SK-N-SH (cell line): ENCODE results near the gene TTC39A. TPM values are rescaled to one million over a fixed set of nuclear protein-coding genes. Genes with fewer than 3 reads are reported as not detected.

Experiments used
- CTCF ChIA-PET: fragments of 300-600, 350-600 bp; formaldehyde crosslinking; extraction: SDS; loops from one replicate; lab custom pipeline; 2021; lab: Yijun Ruan, JAX
- POLR2A ChIA-PET: fragments of 350-600 bp; sonication (Branson Sonifier 250); formaldehyde crosslinking; extraction: SDS; loops from one replicate; lab custom pipeline; 2020; ENCODE audit warnings: antibody characterized with exemption, inconsistent platforms; lab: Yijun Ruan, JAX
- DNase-seq: peaks from one replicate; pipeline ENCODE4 v3.0.0; 2012
- H2AFZ ChIP-seq: fragments of 200-600 bp; sonication (generic); 2 replicates; pipeline ENCODE4 v1.8.1; 2016; ENCODE audit warnings: antibody characterized with exemption, mild to moderate bottlenecking, low read depth
- H3F3A ChIP-seq: fragments of 200-600 bp; sonication (generic); replicated peaks from 2 replicates; pipeline ENCODE3; 2016; ENCODE audit warnings: antibody characterized with exemption, mild to moderate bottlenecking; ENCODE audit not compliant: insufficient read depth
- H3K27ac ChIP-seq, 2 experiments: fragments of 200-500 bp in 1 of 2; fragments of 200-600 bp in 1 of 2; sonication (Bioruptor generic) in 1 of 2; sonication (generic), shearing (Covaris generic) in 1 of 2; 2 replicates each; pipeline versions ENCODE4 v1.5.1 to v1.6.1; 2014 to 2016; ENCODE audit warnings: low read depth in 2 of 2, inconsistent platforms in 1 of 2, low read length in 1 of 2, mild to moderate bottlenecking in 1 of 2, mixed read lengths in 1 of 2
- H3K27me3 ChIP-seq: fragments of 200-600 bp; sonication (generic), shearing (Covaris generic); 2 replicates; pipeline ENCODE4 v1.6.1; 2016; ENCODE audit warnings: mixed run types; ENCODE audit not compliant: insufficient read depth
- H3K36me3 ChIP-seq, 2 experiments: fragments of 200-500 bp in 1 of 2; fragments of 200-600 bp in 1 of 2; sonication (Bioruptor generic) in 1 of 2; sonication (generic) in 1 of 2; replicated peaks in 1 of 2; 2 replicates each; pipeline versions ENCODE3 to v1.5.1; 2014 to 2016; ENCODE audit warnings: low read length in 1 of 2, mild to moderate bottlenecking in 1 of 2; ENCODE audit not compliant: insufficient read depth in 2 of 2, control insufficient read depth in 1 of 2
- H3K4me1 ChIP-seq, 2 experiments: fragments of 200-500 bp in 1 of 2; fragments of 200-600 bp in 1 of 2; sonication (Bioruptor generic) in 1 of 2; sonication (generic), shearing (Covaris generic) in 1 of 2; 2 replicates each; pipeline versions ENCODE4 v1.5.1 to v1.6.1; 2014 to 2016; ENCODE audit warnings: low read depth in 1 of 2, low read length in 1 of 2, mixed run types in 1 of 2; ENCODE audit not compliant: insufficient read depth in 2 of 2, control insufficient read depth in 1 of 2
- H3K4me2 ChIP-seq: fragments of 200-600 bp; sonication (generic), shearing (Covaris generic); 2 replicates; pipeline ENCODE4 v1.6.1; 2017; ENCODE audit warnings: mixed run types
- H3K4me3 ChIP-seq, 2 experiments: fragments of 200-500 bp in 1 of 2; fragments of 200-600 bp in 1 of 2; sonication (Bioruptor generic) in 1 of 2; sonication (generic), shearing (Covaris generic) in 1 of 2; 2 replicates each; pipeline versions ENCODE4 v1.5.1 to v1.8.1; 2014 to 2016; ENCODE audit warnings: low read depth in 2 of 2, inconsistent platforms in 1 of 2, low read length in 1 of 2, mild to moderate bottlenecking in 1 of 2, mixed read lengths in 1 of 2, moderate library complexity in 1 of 2
- H3K79me2 ChIP-seq: fragments of 200-600 bp; sonication (generic); 2 replicates; pipeline ENCODE4 v1.8.1; 2017; ENCODE audit warnings: mild to moderate bottlenecking; ENCODE audit not compliant: insufficient read depth
- H3K9ac ChIP-seq: fragments of 200-600 bp; sonication (generic); 2 replicates; pipeline ENCODE4 v1.6.1; 2017; ENCODE audit warnings: mixed run types
- H3K9me2 ChIP-seq: fragments of 200-600 bp; sonication (generic); 2 replicates; pipeline ENCODE4 v1.6.1; 2017; ENCODE audit warnings: mixed run types
- H3K9me3 ChIP-seq: fragments of 200-600 bp; sonication (generic); 2 replicates; pipeline ENCODE4 v1.6.1; 2017; ENCODE audit warnings: mixed run types, mild to moderate bottlenecking, moderate library complexity
- H4K20me1 ChIP-seq: fragments of 200-600 bp; sonication (generic); 2 replicates; pipeline ENCODE4 v1.6.1; 2017; ENCODE audit warnings: mild to moderate bottlenecking, mixed run types; ENCODE audit not compliant: insufficient read depth
- ELF1 ChIP-seq: IDR thresholded peaks from 2 replicates; pipeline ENCODE4 v1.4.0; 2012
- EP300 ChIP-seq, 2 experiments: IDR thresholded peaks; 2 replicates each; pipeline versions ENCODE4 v1.4.0 to v1.6.1; 2012; ENCODE audit warnings: borderline replicate concordance in 1 of 2, low read depth in 1 of 2, low read length in 1 of 2
- GABPA ChIP-seq: IDR thresholded peaks from 2 replicates; pipeline ENCODE4 v1.4.0; 2012; ENCODE audit warnings: low read depth, mild to moderate bottlenecking
- MXI1 ChIP-seq: IDR thresholded peaks from 2 replicates; pipeline ENCODE4 v1.6.1; 2012; ENCODE audit warnings: mild to moderate bottlenecking, low read depth, low read length, improper control_type of control experiment
- NRF1 ChIP-seq: IDR thresholded peaks from 2 replicates; pipeline ENCODE4 v1.6.1; 2012; ENCODE audit warnings: low read depth, mild to moderate bottlenecking, low read length
- SIN3A ChIP-seq: IDR thresholded peaks from 2 replicates; pipeline ENCODE4 v1.6.1; 2012; ENCODE audit warnings: low read depth, mild to moderate bottlenecking, low read length, moderate library complexity, borderline replicate concordance
- SMC3 ChIP-seq: IDR thresholded peaks from 2 replicates; pipeline ENCODE4 v1.6.1; 2012; ENCODE audit warnings: low read depth, low read length, improper control_type of control experiment
- YY1 ChIP-seq: IDR thresholded peaks from 2 replicates; pipeline ENCODE4 v1.4.0; 2012; ENCODE audit warnings: low read depth, mild to moderate bottlenecking
- WGBS: methylation state at CpG from one replicate; pipeline ENCODE4 v1.1.6; 2017; ENCODE audit warnings: low lambda C conversion rate; 5-methylcytosine and 5-hydroxymethylcytosine counted together
- polyA plus RNA-seq, 3 experiments: library from polyadenylated mRNA; depleted of rRNA; stranded (reverse); fragments of >200 nt; gene quantifications; 2 replicates each; pipeline ENCODE4 v1.2.3, GENCODE V29; 2012
- TF ChIP-seq, protein P1 (sequence below): IDR thresholded peaks from 2 replicates; pipeline ENCODE4 v1.4.0; 2012; ENCODE audit warnings: low read depth, borderline replicate concordance
- TF ChIP-seq, protein P2 (sequence below): fragments of 150-350 bp; IDR thresholded peaks from 2 replicates; pipeline ENCODE4 v1.6.1; 2016; ENCODE audit warnings: mild to moderate bottlenecking, low read depth, low read length
- TF ChIP-seq, protein P3 (sequence below): IDR thresholded peaks from 2 replicates; pipeline ENCODE4 v1.4.0; 2012; ENCODE audit warnings: low read depth
- TF ChIP-seq, protein P4 (sequence below): IDR thresholded peaks from 2 replicates; pipeline ENCODE4; 2012
- TF ChIP-seq, protein P5 (sequence below): IDR thresholded peaks from 2 replicates; pipeline ENCODE4 v1.6.1; 2012; ENCODE audit warnings: mild to moderate bottlenecking, low read depth, low read length, moderate library complexity

Gene TTC39A
- polyA plus RNA-seq, 1 of the 3 experiments (the other 2 are of a cell fraction): 0.97 TPM

DNA sequence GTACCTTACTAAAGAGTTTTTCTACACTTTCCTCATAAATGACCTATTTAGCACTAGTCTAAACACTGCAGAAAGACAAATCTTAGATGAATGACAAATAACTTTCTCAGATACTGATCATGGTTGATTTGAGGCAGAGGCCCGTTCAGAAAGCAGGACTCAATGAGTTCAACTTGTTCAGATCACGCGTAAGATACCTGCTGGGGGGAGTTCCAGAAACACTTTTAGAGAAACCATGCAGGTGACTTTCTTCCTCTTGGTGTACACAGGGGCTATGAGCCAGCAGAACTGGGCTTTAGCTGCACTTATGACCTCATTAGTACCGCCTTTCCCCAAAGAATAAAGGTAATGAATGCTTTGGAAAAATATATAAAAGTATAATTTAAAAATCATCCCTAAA, 38.8 kb upstream of the TTC39A start:
- H3K9me2 ChIP-seq: no peaks in the 10 kb centered on the region
- no peaks in the 10 kb centered on the region for H4K20me1 ChIP-seq
- CTCF ChIA-PET: no interaction called here
- H3K27ac ChIP-seq: no peak overlapping the region
- 87% methylated on average over 4 of the region's 4 CpGs for WGBS
- H3K9ac ChIP-seq: no peak overlapping the region
- TF ChIP-seq ELF1: no peak
- no peak for TF ChIP-seq EP300 (IDR thresholded peaks at IDR 0.05; ENCODE audit: borderline replicate concordance in 1 of 2, low read depth in 1 of 2, low read length in 1 of 2)
- no peak for TF ChIP-seq YY1
- TF ChIP-seq, protein P1, sequence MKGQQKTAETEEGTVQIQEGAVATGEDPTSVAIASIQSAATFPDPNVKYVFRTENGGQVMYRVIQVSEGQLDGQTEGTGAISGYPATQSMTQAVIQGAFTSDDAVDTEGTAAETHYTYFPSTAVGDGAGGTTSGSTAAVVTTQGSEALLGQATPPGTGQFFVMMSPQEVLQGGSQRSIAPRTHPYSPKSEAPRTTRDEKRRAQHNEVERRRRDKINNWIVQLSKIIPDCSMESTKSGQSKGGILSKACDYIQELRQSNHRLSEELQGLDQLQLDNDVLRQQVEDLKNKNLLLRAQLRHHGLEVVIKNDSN: no peak
- TF ChIP-seq, protein P2, sequence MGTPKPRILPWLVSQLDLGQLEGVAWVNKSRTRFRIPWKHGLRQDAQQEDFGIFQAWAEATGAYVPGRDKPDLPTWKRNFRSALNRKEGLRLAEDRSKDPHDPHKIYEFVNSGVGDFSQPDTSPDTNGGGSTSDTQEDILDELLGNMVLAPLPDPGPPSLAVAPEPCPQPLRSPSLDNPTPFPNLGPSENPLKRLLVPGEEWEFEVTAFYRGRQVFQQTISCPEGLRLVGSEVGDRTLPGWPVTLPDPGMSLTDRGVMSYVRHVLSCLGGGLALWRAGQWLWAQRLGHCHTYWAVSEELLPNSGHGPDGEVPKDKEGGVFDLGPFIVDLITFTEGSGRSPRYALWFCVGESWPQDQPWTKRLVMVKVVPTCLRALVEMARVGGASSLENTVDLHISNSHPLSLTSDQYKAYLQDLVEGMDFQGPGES: no peak
- TF ChIP-seq NRF1: no peak
- TF ChIP-seq, protein P3, sequence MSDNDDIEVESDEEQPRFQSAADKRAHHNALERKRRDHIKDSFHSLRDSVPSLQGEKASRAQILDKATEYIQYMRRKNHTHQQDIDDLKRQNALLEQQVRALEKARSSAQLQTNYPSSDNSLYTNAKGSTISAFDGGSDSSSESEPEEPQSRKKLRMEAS: no peak
- TF ChIP-seq MXI1: no peak
- no peak for TF ChIP-seq SMC3
- TF ChIP-seq, all 33 proteins: peak for 0
- peaks cover 8 to 39% of the 10 kb centered on the region in 2 experiments for H3K36me3 ChIP-seq
- H3K27me3 ChIP-seq: no peaks in the 10 kb centered on the region
- no peaks in the 10 kb centered on the region for H3K79me2 ChIP-seq
- H3F3A ChIP-seq: no peaks in the 10 kb centered on the region
- H3K4me2 ChIP-seq: no peak overlapping the region
- H2AFZ ChIP-seq: no peak overlapping the region
- H3K9me3 ChIP-seq: no peaks in the 10 kb centered on the region
- H3K4me1 ChIP-seq: no peaks in the 10 kb centered on the region; a peak in 1 of 4 replicates
- no peak overlapping the region for H3K4me3 ChIP-seq
- DNase-seq: no peak
- POLR2A ChIA-PET: no interaction called here

DNA sequence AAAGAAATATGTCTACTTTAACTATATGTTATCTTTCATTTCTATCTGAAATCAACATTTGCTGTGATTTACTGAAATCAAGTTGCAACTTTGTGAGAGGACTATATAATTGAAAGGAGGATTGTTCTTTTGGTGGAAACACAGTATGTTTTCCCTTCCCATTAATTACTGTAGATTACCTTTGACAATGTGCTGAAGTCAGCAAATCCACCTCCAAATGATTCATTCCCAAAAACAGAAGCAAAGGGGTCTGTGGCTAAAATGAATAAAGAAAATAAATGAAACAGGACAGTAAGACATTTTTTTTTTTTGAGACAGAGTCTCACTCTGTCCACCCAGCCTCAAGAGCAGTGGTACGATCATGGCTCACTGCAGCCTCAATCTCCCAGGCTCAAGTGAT, 35.4 kb upstream of the TTC39A start:
- H3K4me1 ChIP-seq: no peaks in the 10 kb centered on the region
- no peaks in the 10 kb centered on the region for H3K79me2 ChIP-seq
- POLR2A ChIA-PET: no interaction called here
- no peak overlapping the region for H3K9ac ChIP-seq
- peaks cover 14 to 54% of the 10 kb centered on the region in 2 experiments for H3K36me3 ChIP-seq
- no peak for DNase-seq
- no peaks in the 10 kb centered on the region for H3K9me2 ChIP-seq
- 100% methylated on average over 1 of the region's 1 CpG for WGBS
- CTCF ChIA-PET: no interaction called here
- TF ChIP-seq, protein P4, sequence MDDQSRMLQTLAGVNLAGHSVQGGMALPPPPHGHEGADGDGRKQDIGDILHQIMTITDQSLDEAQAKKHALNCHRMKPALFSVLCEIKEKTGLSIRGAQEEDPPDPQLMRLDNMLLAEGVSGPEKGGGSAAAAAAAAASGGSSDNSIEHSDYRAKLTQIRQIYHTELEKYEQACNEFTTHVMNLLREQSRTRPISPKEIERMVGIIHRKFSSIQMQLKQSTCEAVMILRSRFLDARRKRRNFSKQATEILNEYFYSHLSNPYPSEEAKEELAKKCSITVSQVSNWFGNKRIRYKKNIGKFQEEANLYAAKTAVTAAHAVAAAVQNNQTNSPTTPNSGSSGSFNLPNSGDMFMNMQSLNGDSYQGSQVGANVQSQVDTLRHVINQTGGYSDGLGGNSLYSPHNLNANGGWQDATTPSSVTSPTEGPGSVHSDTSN: no peak
- TF ChIP-seq EP300 (IDR thresholded peaks at IDR 0.05; ENCODE audit: borderline replicate concordance in 1 of 2, low read depth in 1 of 2, low read length in 1 of 2) (no peak), SIN3A (no peak), GABPA (no peak), ELF1 (no peak)
- TF ChIP-seq, protein P5, sequence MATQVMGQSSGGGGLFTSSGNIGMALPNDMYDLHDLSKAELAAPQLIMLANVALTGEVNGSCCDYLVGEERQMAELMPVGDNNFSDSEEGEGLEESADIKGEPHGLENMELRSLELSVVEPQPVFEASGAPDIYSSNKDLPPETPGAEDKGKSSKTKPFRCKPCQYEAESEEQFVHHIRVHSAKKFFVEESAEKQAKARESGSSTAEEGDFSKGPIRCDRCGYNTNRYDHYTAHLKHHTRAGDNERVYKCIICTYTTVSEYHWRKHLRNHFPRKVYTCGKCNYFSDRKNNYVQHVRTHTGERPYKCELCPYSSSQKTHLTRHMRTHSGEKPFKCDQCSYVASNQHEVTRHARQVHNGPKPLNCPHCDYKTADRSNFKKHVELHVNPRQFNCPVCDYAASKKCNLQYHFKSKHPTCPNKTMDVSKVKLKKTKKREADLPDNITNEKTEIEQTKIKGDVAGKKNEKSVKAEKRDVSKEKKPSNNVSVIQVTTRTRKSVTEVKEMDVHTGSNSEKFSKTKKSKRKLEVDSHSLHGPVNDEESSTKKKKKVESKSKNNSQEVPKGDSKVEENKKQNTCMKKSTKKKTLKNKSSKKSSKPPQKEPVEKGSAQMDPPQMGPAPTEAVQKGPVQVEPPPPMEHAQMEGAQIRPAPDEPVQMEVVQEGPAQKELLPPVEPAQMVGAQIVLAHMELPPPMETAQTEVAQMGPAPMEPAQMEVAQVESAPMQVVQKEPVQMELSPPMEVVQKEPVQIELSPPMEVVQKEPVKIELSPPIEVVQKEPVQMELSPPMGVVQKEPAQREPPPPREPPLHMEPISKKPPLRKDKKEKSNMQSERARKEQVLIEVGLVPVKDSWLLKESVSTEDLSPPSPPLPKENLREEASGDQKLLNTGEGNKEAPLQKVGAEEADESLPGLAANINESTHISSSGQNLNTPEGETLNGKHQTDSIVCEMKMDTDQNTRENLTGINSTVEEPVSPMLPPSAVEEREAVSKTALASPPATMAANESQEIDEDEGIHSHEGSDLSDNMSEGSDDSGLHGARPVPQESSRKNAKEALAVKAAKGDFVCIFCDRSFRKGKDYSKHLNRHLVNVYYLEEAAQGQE: no peak
- TF ChIP-seq, protein P1: no peak
- TF ChIP-seq, protein P3: no peak
- TF ChIP-seq, all 33 proteins: peak for 0
- Histone ChIP-seq H3K27ac (no peak overlapping the region), H3K27me3 (no peaks in the 10 kb centered on the region), H3K9me3 (no peaks in the 10 kb centered on the region), H3K4me2 (no peak overlapping the region), H3F3A (no peaks in the 10 kb centered on the region), H3K4me3 (no peak overlapping the region), H4K20me1 (no peaks in the 10 kb centered on the region), H2AFZ (no peak overlapping the region)
